ENCODE measurements around the gene DECR2.
"Not testable (repeated sequence)": the region's sequence is repeated elsewhere in the genome, so short reads cannot be mapped to it uniquely, and the experiment has no call there.

The DECR2 gene

GRCh38 chr16:386641-387156 is 15.0 kb upstream of the DECR2 start:
- Histone ChIP-seq H3K4me2 (ENCODE audit: low read length, poor library complexity, severe bottlenecking) (no peak overlapping the region), H2AFZ (ENCODE audit: low read depth, low read length) (no peak overlapping the region), H3K27me3 (ENCODE audit: control insufficient read depth in 1 of 2, insufficient read depth in 1 of 2, low read length in 2 of 2) (no peaks in the 10 kb centered on the region), H2BK120ac (ENCODE audit: low read depth, low read length) (no peak overlapping the region), H2BK15ac (ENCODE audit: low read depth, poor library complexity, severe bottlenecking) (no peak overlapping the region), H2AK5ac (ENCODE audit: low read length, severe bottlenecking) (no peak overlapping the region), H3K4me1 (ENCODE audit: control insufficient read depth, insufficient read depth, low read depth, low read length) (peaks cover 20% of the 10 kb centered on the region), H2BK5ac (ENCODE audit: low read depth, low read length, poor library complexity, severe bottlenecking) (no peak overlapping the region), H4K91ac (ENCODE audit: low read length) (no peak overlapping the region), H3K9me3 (ENCODE audit: control insufficient read depth, low read length) (no peaks in the 10 kb centered on the region), H3K79me1 (replicated peaks; ENCODE audit: low read length, poor library complexity, severe bottlenecking) (no peaks in the 10 kb centered on the region), H4K8ac (ENCODE audit: low read length) (no peak overlapping the region), H3K14ac (ENCODE audit: low read length in 2 of 2) (no peak overlapping the region), H3K36me3 (ENCODE audit: control insufficient read depth in 1 of 2, insufficient read depth in 2 of 2, low read depth in 1 of 2, low read length in 2 of 2) (no peaks in the 10 kb centered on the region), H3K27ac (ENCODE audit: low read length, poor library complexity, severe bottlenecking) (no peak overlapping the region), H3K9ac (ENCODE audit: low read length) (no peak overlapping the region), H3K23ac (ENCODE audit: low read length in 2 of 2) (no peak overlapping the region), H3K18ac (ENCODE audit: low read depth in 1 of 2, low read length in 2 of 2) (no peak overlapping the region), H3K4me3 (ENCODE audit: insufficient read depth in 1 of 2, low read depth in 1 of 2, low read length in 2 of 2) (no peak overlapping the region), H3K4ac (ENCODE audit: low read depth in 1 of 2, low read length in 2 of 2) (no peak overlapping the region), H2BK12ac (ENCODE audit: low read length in 2 of 2) (peak overlapping the region in 1 of 2 experiments; percentile 29)
- DNase-seq, result peak; percentile 31
- WGBS, result 82% methylated on average over 19 of the region's 19 CpGs

- not testable (repeated sequence) for H3K36me3 ChIP-seq (ENCODE audit: control insufficient read depth in 1 of 2, insufficient read depth in 2 of 2, low read depth in 1 of 2, low read length in 2 of 2); H3K27ac ChIP-seq (ENCODE audit: low read length, poor library complexity, severe bottlenecking); H3K27me3 ChIP-seq (ENCODE audit: control insufficient read depth in 1 of 2, insufficient read depth in 1 of 2, low read length in 2 of 2); H3K14ac ChIP-seq (ENCODE audit: low read length in 2 of 2); H3K9me3 ChIP-seq (ENCODE audit: control insufficient read depth, low read length); H2AFZ ChIP-seq (ENCODE audit: low read depth, low read length); H2BK15ac ChIP-seq (ENCODE audit: low read depth, poor library complexity, severe bottlenecking); H2BK12ac ChIP-seq (ENCODE audit: low read length in 2 of 2); H2BK5ac ChIP-seq (ENCODE audit: low read depth, low read length, poor library complexity, severe bottlenecking); H3K4me2 ChIP-seq (ENCODE audit: low read length, poor library complexity, severe bottlenecking); H2BK120ac ChIP-seq (ENCODE audit: low read depth, low read length); H2AK5ac ChIP-seq (ENCODE audit: low read length, severe bottlenecking); H4K91ac ChIP-seq (ENCODE audit: low read length); H4K8ac ChIP-seq (ENCODE audit: low read length); H3K79me1 ChIP-seq (replicated peaks; ENCODE audit: low read length, poor library complexity, severe bottlenecking)
- peak overlapping the region in 1 of 2 experiments; percentile 42 for H3K18ac ChIP-seq (ENCODE audit: low read depth in 1 of 2, low read length in 2 of 2)
- H3K4me3 ChIP-seq (ENCODE audit: insufficient read depth in 1 of 2, low read depth in 1 of 2, low read length in 2 of 2), result peak overlapping the region in 1 of 2 experiments; percentile 58
- peak overlapping the region; percentile 49 for H3K9ac ChIP-seq (ENCODE audit: low read length)
- H3K4ac ChIP-seq (ENCODE audit: low read depth in 1 of 2, low read length in 2 of 2), result peak overlapping the region in 1 of 2 experiments; percentile 35
- H3K23ac ChIP-seq (ENCODE audit: low read length in 2 of 2), result peak overlapping the region in 1 of 2 experiments; percentile 37
- 14% methylated on average over 14 of the region's 20 CpGs for WGBS
- peaks cover 12% of the 10 kb centered on the region for H3K4me1 ChIP-seq (ENCODE audit: control insufficient read depth, insufficient read depth, low read depth, low read length)
- peak; percentile 82 for DNase-seq
These were observed 13.7 kb upstream of the DECR2 start for GRCh38 chr16:387761-388666.

GRCh38 chr16:389352-389751 is 12.3 kb upstream of the DECR2 start:
- H3K4me3 ChIP-seq (ENCODE audit: insufficient read depth in 1 of 2, low read depth in 1 of 2, low read length in 2 of 2), result no peak overlapping the region
- peak overlapping the region; percentile 76 for H4K8ac ChIP-seq (ENCODE audit: low read length)
- no peak for DNase-seq
- H3K4ac ChIP-seq (ENCODE audit: low read depth in 1 of 2, low read length in 2 of 2), result no peak overlapping the region
- peak overlapping the region in 1 of 2 experiments; percentile 6 for H3K14ac ChIP-seq (ENCODE audit: low read length in 2 of 2)
- H3K27ac ChIP-seq (ENCODE audit: low read length, poor library complexity, severe bottlenecking), result no peak overlapping the region
- no peaks in the 10 kb centered on the region for H3K9me3 ChIP-seq (ENCODE audit: control insufficient read depth, low read length)
- H3K4me2 ChIP-seq (ENCODE audit: low read length, poor library complexity, severe bottlenecking), result no peak overlapping the region
- H3K79me1 ChIP-seq (replicated peaks; ENCODE audit: low read length, poor library complexity, severe bottlenecking), result no peaks in the 10 kb centered on the region
- H3K23ac ChIP-seq (ENCODE audit: low read length in 2 of 2), result no peak overlapping the region
- H2BK120ac ChIP-seq (ENCODE audit: low read depth, low read length), result no peak overlapping the region
- no peaks in the 10 kb centered on the region for H3K36me3 ChIP-seq (ENCODE audit: control insufficient read depth in 1 of 2, insufficient read depth in 2 of 2, low read depth in 1 of 2, low read length in 2 of 2)
- H3K4me1 ChIP-seq (ENCODE audit: control insufficient read depth, insufficient read depth, low read depth, low read length), result no peaks in the 10 kb centered on the region
- H3K9ac ChIP-seq (ENCODE audit: low read length), result no peak overlapping the region
- no peak overlapping the region for H2AFZ ChIP-seq (ENCODE audit: low read depth, low read length)
- peak overlapping the region; percentile 92 for H4K91ac ChIP-seq (ENCODE audit: low read length)
- H2AK5ac ChIP-seq (ENCODE audit: low read length, severe bottlenecking), result no peak overlapping the region
- no peaks in the 10 kb centered on the region for H3K27me3 ChIP-seq (ENCODE audit: control insufficient read depth in 1 of 2, insufficient read depth in 1 of 2, low read length in 2 of 2)
- no peak overlapping the region for H2BK5ac ChIP-seq (ENCODE audit: low read depth, low read length, poor library complexity, severe bottlenecking)
- peak overlapping the region; percentile 54 to 86 for H3K18ac ChIP-seq (ENCODE audit: low read depth in 1 of 2, low read length in 2 of 2)
- peak overlapping the region; percentile 93 for H2BK15ac ChIP-seq (ENCODE audit: low read depth, poor library complexity, severe bottlenecking)
- H2BK12ac ChIP-seq (ENCODE audit: low read length in 2 of 2), result peak overlapping the region; percentile 27 to 92
- 91% methylated on average over 10 of the region's 10 CpGs for WGBS

DNA sequence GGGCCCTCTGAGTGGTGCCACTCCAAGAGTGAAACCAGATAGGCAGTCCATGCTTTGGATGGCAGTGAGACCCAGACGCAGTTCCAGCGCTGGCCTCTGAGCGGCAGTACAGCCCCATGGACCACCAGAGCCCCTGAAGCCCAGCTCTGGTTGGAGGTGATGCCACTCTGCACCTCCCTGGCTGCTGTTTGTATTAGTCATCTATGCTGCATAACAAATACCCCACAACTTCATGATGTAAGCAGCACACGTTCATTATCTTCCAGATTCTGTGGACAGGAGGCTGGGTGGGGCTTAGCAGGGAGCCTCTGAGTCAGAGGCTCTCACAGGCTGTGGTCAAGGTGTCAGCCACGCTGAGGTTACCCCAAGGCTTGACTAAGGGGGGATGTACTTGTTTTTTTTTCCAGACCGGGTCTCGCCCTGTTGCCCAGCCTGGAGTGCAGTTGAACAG is 9.8 kb upstream of the DECR2 start:
- Histone ChIP-seq H2BK15ac (ENCODE audit: low read depth, poor library complexity, severe bottlenecking) (no peak overlapping the region), H3K4ac (ENCODE audit: low read depth in 1 of 2, low read length in 2 of 2) (no peak overlapping the region)
- WGBS, result 59% methylated on average over 7 of the region's 7 CpGs

More for the DNA sequence above, 9.8 kb upstream of the DECR2 start:
- H3K9me3 ChIP-seq (ENCODE audit: control insufficient read depth, low read length), result no peaks in the 10 kb centered on the region
- H3K23ac ChIP-seq (ENCODE audit: low read length in 2 of 2), result no peak overlapping the region
- no peak overlapping the region for H3K18ac ChIP-seq (ENCODE audit: low read depth in 1 of 2, low read length in 2 of 2)
- H4K91ac ChIP-seq (ENCODE audit: low read length), result no peak overlapping the region
- peak overlapping the region in 1 of 2 experiments; percentile 43 for H2BK12ac ChIP-seq (ENCODE audit: low read length in 2 of 2)
- H3K14ac ChIP-seq (ENCODE audit: low read length in 2 of 2), result no peak overlapping the region
- peaks cover 4% of the 10 kb centered on the region for H3K4me1 ChIP-seq (ENCODE audit: control insufficient read depth, insufficient read depth, low read depth, low read length)
- H3K9ac ChIP-seq (ENCODE audit: low read length), result no peak overlapping the region
- H2AK5ac ChIP-seq (ENCODE audit: low read length, severe bottlenecking), result no peak overlapping the region
- no peak overlapping the region for H2BK5ac ChIP-seq (ENCODE audit: low read depth, low read length, poor library complexity, severe bottlenecking)
- DNase-seq, result peak; percentile 81
- no peak overlapping the region for H3K4me2 ChIP-seq (ENCODE audit: low read length, poor library complexity, severe bottlenecking)
- no peak overlapping the region for H2AFZ ChIP-seq (ENCODE audit: low read depth, low read length)
- no peak overlapping the region for H3K27ac ChIP-seq (ENCODE audit: low read length, poor library complexity, severe bottlenecking)
- H4K8ac ChIP-seq (ENCODE audit: low read length), result no peak overlapping the region
- H2BK120ac ChIP-seq (ENCODE audit: low read depth, low read length), result no peak overlapping the region
- H3K36me3 ChIP-seq (ENCODE audit: control insufficient read depth in 1 of 2, insufficient read depth in 2 of 2, low read depth in 1 of 2, low read length in 2 of 2), result no peaks in the 10 kb centered on the region
- no peaks in the 10 kb centered on the region for H3K79me1 ChIP-seq (replicated peaks; ENCODE audit: low read length, poor library complexity, severe bottlenecking)
- no peaks in the 10 kb centered on the region for H3K27me3 ChIP-seq (ENCODE audit: control insufficient read depth in 1 of 2, insufficient read depth in 1 of 2, low read length in 2 of 2)
- no peak overlapping the region for H3K4me3 ChIP-seq (ENCODE audit: insufficient read depth in 1 of 2, low read depth in 1 of 2, low read length in 2 of 2)

Data from mesenchymal stem cell (in vitro differentiated cells and primary cell).